ENCODE results near the gene SH3D19.
A peak's percentile ranks its signal among the peaks of the same experiment; 100 is the strongest.

Gene SH3D19

DNA sequence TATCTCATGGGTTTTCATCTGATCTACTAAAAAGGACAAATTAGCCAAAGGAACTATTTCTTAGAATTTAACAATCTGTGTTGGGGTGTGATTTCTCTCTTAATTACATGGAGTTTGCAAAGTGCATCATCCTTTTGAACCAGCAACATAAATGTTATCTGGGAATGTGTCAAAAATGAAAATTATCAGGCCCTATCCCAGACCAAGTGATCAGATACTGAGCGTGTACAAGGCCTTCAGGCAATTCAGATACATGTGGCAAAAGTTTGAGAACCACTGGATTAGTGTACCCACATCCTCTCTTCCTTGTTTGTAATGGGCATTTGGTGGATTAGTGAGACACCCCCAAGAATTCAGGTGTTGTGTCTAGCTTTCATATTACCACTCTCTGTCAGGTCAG, 3.8 kb downstream of the SH3D19 start:
- Histone ChIP-seq H3K4me1 (ENCODE audit: control insufficient read depth, insufficient read depth, low read length) (peaks cover 31% of the 10 kb centered on the region), H3K27ac (ENCODE audit: low read depth, low read length) (no peak overlapping the region), H3K9ac (ENCODE audit: low read length) (no peak overlapping the region), H3K4me3 (ENCODE audit: low read depth, low read length) (no peak overlapping the region), H3K9me3 (ENCODE audit: control insufficient read depth, insufficient read depth, low read depth, low read length) (no peaks in the 10 kb centered on the region), H3K27me3 (ENCODE audit: control insufficient read depth, insufficient read depth, low read length) (peaks cover 2% of the 10 kb centered on the region; the same call in 1 of the 2 replicates), H3K36me3 (ENCODE audit: control insufficient read depth, insufficient read depth, low read length) (no peaks in the 10 kb centered on the region)

DNA sequence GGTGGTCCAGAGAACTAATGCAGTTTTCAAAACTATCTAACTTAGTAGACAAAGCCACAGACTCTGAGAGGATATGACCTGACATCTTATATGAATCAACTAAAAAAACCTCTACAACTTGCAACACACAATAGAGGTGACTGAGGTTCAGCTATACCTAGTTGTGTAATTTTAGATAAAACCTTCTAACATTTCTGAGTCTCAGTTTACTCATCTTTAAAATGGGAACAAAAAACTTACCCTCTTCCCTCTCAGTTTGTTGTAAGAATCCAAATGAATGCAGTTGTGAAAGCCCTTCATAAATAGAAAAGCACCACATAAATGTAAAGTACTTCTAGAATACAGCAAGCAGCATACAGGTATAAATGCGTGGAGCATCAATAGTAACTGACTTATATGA, 5.9 kb downstream of the SH3D19 start:
- no peaks in the 10 kb centered on the region for H3K27me3 ChIP-seq (ENCODE audit: control insufficient read depth, insufficient read depth, low read length)
- H3K4me1 ChIP-seq (ENCODE audit: control insufficient read depth, insufficient read depth, low read length), result peaks cover 41% of the 10 kb centered on the region
- H3K36me3 ChIP-seq (ENCODE audit: control insufficient read depth, insufficient read depth, low read length), result no peaks in the 10 kb centered on the region
- H3K4me3 ChIP-seq (ENCODE audit: low read depth, low read length), result no peak overlapping the region
- no peak overlapping the region for H3K9ac ChIP-seq (ENCODE audit: low read length)
- H3K27ac ChIP-seq (ENCODE audit: low read depth, low read length), result no peak overlapping the region
- H3K9me3 ChIP-seq (ENCODE audit: control insufficient read depth, insufficient read depth, low read depth, low read length), result no peaks in the 10 kb centered on the region

DNA sequence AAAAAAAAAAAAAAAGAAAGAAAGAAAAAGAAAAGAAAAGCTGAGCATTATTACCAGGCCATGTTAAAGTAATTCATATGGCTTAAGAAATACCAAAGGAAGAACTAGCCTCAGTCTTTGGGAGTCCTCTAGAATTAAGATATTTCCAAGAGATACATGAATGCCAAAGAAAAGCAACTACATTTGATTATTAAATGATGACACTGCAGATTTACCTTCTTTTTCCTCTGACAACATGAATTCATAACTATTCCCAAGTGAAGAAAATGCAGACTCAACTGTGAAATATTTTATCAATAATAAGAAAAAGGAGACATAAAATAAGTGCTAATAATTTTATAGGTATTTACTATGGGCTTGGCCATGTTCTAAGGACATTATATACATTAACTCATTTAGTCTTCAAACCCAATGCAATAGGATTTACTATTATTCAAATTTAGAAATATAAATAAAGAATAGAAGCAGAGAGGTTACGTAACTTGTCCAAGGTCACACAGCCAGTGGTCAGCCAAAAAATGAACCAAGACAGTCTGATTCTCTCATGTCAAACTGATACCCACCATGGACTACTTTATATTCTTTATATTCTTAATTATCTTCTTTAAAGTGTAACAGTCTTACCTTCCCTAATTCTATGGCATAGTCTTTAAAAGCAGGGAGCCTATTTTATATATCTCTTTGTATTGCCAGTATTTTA, 6.9 kb downstream of the SH3D19 start:
- Histone ChIP-seq H3K27ac (ENCODE audit: low read depth, low read length) (no peak overlapping the region), H3K27me3 (ENCODE audit: control insufficient read depth, insufficient read depth, low read length) (no peaks in the 10 kb centered on the region), H3K9ac (ENCODE audit: low read length) (no peak overlapping the region), H3K36me3 (ENCODE audit: control insufficient read depth, insufficient read depth, low read length) (no peaks in the 10 kb centered on the region), H3K9me3 (ENCODE audit: control insufficient read depth, insufficient read depth, low read depth, low read length) (no peaks in the 10 kb centered on the region), H3K4me3 (ENCODE audit: low read depth, low read length) (no peak overlapping the region), H3K4me1 (ENCODE audit: control insufficient read depth, insufficient read depth, low read length) (peaks cover 47% of the 10 kb centered on the region)

DNA sequence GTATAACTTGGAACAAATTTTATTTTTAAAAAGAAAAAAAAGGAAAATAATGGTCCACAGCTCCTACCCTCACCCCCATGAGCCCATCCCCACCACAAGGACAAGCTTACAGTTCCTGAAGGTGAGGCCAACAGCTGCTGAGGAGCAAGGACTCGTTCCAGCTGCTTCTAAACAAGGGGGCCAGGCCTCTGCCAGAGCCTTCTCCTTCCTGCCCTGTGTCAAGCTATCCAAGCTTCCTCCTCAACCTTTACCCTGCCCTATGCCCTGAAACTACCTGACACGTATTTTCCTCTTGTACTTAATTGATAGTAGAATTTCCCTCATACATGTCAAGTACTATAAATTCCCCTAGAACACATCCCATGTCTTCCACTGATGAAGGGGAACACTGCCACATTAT, 8.8 kb downstream of the SH3D19 start:
- H3K9ac ChIP-seq (ENCODE audit: low read length), result no peak overlapping the region
- H3K4me1 ChIP-seq (ENCODE audit: control insufficient read depth, insufficient read depth, low read length), result peaks cover 33% of the 10 kb centered on the region
- no peaks in the 10 kb centered on the region for H3K9me3 ChIP-seq (ENCODE audit: control insufficient read depth, insufficient read depth, low read depth, low read length)
- no peak overlapping the region for H3K4me3 ChIP-seq (ENCODE audit: low read depth, low read length)
- H3K27ac ChIP-seq (ENCODE audit: low read depth, low read length), result no peak overlapping the region
- H3K27me3 ChIP-seq (ENCODE audit: control insufficient read depth, insufficient read depth, low read length), result no peaks in the 10 kb centered on the region
- no peaks in the 10 kb centered on the region for H3K36me3 ChIP-seq (ENCODE audit: control insufficient read depth, insufficient read depth, low read length)

DNA sequence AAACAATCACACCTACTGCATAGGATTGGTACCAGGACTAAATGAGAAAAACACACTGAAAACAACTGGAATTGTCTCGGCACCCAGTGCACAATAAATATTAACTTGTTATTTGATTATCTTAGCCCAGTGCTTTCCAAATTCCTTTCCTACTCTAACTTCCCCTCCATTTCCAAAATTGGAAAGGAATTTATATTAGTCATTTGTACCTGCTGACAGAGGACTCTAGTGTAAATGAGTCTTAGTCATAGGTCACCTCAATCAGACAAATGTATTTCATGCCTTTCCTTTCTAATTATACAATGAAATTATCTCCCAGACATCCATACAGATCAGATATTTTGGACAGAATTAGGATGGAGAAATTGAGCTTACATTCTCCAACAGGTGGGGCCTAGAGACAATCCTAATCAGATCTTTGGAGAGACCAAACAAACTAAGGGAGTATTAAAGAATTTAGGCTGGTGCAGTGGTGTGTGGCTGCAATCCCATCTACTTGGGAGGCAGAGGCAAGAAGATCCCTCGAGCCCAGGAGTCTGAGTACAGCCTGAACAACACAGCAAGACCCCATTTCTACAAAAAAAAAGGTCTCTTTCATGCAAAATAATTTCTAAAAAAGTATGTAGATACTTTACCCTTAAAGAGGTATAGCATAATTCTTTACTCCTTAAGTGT, 10.1 kb downstream of the SH3D19 start:
- no peaks in the 10 kb centered on the region for H3K27me3 ChIP-seq (ENCODE audit: control insufficient read depth, insufficient read depth, low read length)
- no peaks in the 10 kb centered on the region for H3K9me3 ChIP-seq (ENCODE audit: control insufficient read depth, insufficient read depth, low read depth, low read length)
- no peak overlapping the region for H3K9ac ChIP-seq (ENCODE audit: low read length)
- peaks cover 31% of the 10 kb centered on the region for H3K4me1 ChIP-seq (ENCODE audit: control insufficient read depth, insufficient read depth, low read length)
- H3K36me3 ChIP-seq (ENCODE audit: control insufficient read depth, insufficient read depth, low read length), result no peaks in the 10 kb centered on the region
- H3K4me3 ChIP-seq (ENCODE audit: low read depth, low read length), result no peak overlapping the region
- peak overlapping the region; percentile 26; the same call in 1 of the 2 replicates for H3K27ac ChIP-seq (ENCODE audit: low read depth, low read length)

DNA sequence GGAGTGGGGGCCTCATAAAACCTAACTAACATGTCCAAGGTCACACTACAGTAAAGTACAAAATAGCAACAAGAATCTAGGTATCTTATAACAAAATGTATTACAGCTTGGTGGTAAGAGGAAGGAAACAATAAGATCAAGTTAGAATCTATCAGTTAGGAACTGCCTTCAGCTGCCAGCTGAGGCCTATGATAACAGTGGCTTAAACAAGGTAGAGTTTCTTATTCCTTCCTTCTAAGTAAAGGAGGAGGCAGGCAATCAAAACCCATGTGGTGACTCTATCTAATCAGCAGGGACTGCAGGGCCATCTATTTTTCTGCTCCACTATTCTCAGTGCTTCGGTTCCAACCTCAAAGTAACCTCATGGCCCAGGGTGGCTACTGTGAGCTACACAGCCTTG, 10.9 kb downstream of the SH3D19 start:
- Histone ChIP-seq H3K4me1 (ENCODE audit: control insufficient read depth, insufficient read depth, low read length) (peaks cover 31% of the 10 kb centered on the region), H3K4me3 (ENCODE audit: low read depth, low read length) (no peak overlapping the region), H3K27ac (ENCODE audit: low read depth, low read length) (no peak overlapping the region), H3K27me3 (ENCODE audit: control insufficient read depth, insufficient read depth, low read length) (no peaks in the 10 kb centered on the region), H3K9me3 (ENCODE audit: control insufficient read depth, insufficient read depth, low read depth, low read length) (no peaks in the 10 kb centered on the region), H3K9ac (ENCODE audit: low read length) (no peak overlapping the region), H3K36me3 (ENCODE audit: control insufficient read depth, insufficient read depth, low read length) (no peaks in the 10 kb centered on the region)

DNA sequence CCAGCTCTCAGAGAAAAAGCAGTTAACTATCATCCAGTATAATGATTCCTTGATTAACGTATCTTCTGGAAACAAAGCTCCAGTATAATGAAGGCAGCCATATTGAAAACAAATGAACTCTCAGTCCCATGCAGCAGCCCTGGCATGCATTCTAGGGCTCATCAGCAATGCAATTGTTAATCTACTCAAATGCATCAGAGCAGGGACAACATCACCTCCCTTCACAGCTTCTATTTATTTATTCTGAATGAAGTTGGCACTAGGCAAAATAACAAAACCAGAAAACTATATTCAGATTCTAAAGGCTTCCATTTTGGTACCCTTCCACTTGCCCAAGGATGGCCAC, 11.4 kb downstream of the SH3D19 start:
- no peaks in the 10 kb centered on the region for H3K36me3 ChIP-seq (ENCODE audit: control insufficient read depth, insufficient read depth, low read length)
- H3K27ac ChIP-seq (ENCODE audit: low read depth, low read length), result peak overlapping the region; percentile 14; the same call in 1 of the 2 replicates
- no peaks in the 10 kb centered on the region for H3K9me3 ChIP-seq (ENCODE audit: control insufficient read depth, insufficient read depth, low read depth, low read length)
- peaks cover 31% of the 10 kb centered on the region for H3K4me1 ChIP-seq (ENCODE audit: control insufficient read depth, insufficient read depth, low read length)
- H3K27me3 ChIP-seq (ENCODE audit: control insufficient read depth, insufficient read depth, low read length), result no peaks in the 10 kb centered on the region
- no peak overlapping the region for H3K4me3 ChIP-seq (ENCODE audit: low read depth, low read length)
- H3K9ac ChIP-seq (ENCODE audit: low read length), result no peak overlapping the region

DNA sequence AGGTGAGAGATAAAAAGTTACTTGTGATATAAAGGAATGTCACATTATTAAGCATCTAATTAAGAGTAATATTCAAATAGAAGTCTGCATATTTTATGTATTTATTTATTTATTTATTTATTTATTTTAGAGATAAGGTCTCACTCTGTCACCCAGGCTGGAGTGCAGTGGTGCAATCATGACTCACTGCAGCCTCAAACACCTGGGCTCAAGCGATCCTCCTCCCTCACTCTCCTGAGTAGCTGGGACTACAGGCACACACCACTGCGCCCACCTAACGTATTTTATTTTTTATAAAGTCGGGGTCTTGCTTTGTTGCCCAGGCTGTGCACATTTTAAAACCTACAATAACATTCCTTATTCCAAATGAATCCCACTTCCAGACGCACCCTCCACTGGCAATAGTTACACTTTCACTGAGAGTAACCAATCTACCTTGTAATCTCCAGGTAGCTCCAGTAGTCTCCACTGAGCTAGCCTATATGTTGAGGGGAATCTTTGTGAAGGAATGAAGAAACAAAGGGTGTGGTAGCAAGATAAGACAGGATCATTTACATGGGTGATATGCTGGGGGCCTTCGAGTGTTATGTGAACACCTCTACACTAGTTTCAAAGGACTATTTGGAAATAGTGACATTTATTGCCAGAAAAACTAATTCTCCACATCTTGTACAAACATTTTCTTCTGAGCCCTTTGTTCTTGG, 11.9 kb downstream of the SH3D19 start:
- no peak overlapping the region for H3K9ac ChIP-seq (ENCODE audit: low read length)
- H3K36me3 ChIP-seq (ENCODE audit: control insufficient read depth, insufficient read depth, low read length), result no peaks in the 10 kb centered on the region
- no peak overlapping the region for H3K4me3 ChIP-seq (ENCODE audit: low read depth, low read length)
- peaks cover 31% of the 10 kb centered on the region for H3K4me1 ChIP-seq (ENCODE audit: control insufficient read depth, insufficient read depth, low read length)
- no peaks in the 10 kb centered on the region for H3K9me3 ChIP-seq (ENCODE audit: control insufficient read depth, insufficient read depth, low read depth, low read length)
- no peaks in the 10 kb centered on the region for H3K27me3 ChIP-seq (ENCODE audit: control insufficient read depth, insufficient read depth, low read length)
- peak overlapping the region; percentile 14; the same call in 1 of the 2 replicates for H3K27ac ChIP-seq (ENCODE audit: low read depth, low read length)

DNA sequence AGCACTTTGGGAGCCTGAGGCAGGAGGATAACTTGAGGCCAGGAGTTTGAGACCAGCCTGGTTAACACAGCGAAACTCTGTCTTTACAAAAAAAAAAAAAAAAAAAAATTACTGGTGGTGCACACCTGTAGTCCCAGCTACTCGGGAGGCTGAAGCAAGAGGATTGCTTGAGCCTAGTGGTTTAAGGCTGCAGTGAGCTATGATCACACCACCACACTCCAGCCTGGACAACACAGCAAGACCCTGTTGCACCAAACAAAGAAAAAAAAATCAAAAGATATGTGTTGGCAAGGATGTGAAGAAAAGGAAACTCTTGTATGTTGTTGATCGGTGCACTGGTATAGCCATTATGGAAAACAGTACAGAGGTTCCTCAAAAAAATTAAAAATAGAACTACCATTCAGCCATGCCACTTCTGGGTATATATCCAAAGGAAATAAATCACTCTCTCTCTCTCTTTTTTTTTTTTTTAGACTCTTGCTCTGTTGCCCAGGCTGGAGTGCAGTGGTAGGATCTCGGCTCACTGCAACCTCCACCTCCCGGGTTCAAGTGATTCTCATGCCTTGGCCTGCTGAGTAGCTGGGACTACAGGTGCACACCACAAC, 15.2 kb downstream of the SH3D19 start:
- Histone ChIP-seq H3K9me3 (ENCODE audit: control insufficient read depth, insufficient read depth, low read depth, low read length) (no peaks in the 10 kb centered on the region), H3K27ac (ENCODE audit: low read depth, low read length) (no peak overlapping the region), H3K9ac (ENCODE audit: low read length) (no peak overlapping the region), H3K27me3 (ENCODE audit: control insufficient read depth, insufficient read depth, low read length) (no peaks in the 10 kb centered on the region), H3K4me1 (ENCODE audit: control insufficient read depth, insufficient read depth, low read length) (peaks cover 21% of the 10 kb centered on the region), H3K36me3 (ENCODE audit: control insufficient read depth, insufficient read depth, low read length) (peaks cover 4% of the 10 kb centered on the region; the same call in 1 of the 2 replicates), H3K4me3 (ENCODE audit: low read depth, low read length) (no peak overlapping the region)

DNA sequence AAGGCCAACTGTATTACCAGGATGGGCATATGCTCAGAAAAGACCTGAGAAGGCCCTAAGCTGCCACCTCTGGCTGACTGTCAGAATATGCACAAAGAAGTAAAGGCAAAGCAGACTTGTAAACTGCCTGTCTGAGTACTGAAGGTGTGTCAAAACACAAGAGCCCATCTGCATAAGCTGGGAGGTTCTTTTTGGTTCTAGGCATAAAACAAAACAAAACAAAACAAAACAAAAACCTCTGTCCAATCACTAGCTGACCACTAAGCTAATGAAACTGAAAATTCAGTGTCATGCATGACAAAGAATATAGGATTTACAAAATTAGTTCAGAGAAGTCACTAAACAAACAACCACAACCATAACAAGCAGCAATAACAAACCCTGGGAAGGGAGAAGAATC, 20.6 kb downstream of the SH3D19 start:
- H3K9ac ChIP-seq (ENCODE audit: low read length), result no peak overlapping the region
- no peak overlapping the region for H3K27ac ChIP-seq (ENCODE audit: low read depth, low read length)
- no peak overlapping the region for H3K4me3 ChIP-seq (ENCODE audit: low read depth, low read length)

DNA sequence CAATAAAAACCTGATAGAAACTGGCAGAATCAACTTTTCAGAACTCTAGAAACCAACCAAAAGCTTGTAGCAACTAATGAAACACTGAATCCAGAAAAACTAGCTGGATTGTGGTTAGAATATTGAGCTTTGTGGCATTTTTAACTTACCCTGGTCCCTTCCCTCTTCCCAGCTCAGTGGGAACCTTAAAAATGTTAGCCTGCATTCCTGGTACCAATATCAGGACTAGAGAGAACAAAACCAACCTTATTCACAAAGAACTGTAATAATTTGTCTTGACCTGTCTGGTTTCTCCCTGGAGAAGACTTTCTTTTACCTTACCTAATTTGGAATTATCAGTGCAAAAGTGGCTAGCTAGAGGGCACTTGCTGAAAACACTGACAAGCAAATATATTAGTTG, 21.2 kb downstream of the SH3D19 start:
- H3K27ac ChIP-seq (ENCODE audit: low read depth, low read length), result no peak overlapping the region
- no peaks in the 10 kb centered on the region for H3K27me3 ChIP-seq (ENCODE audit: control insufficient read depth, insufficient read depth, low read length)

More for the DNA sequence above, 20.6 kb downstream of the SH3D19 start:
- Histone ChIP-seq H3K36me3 (ENCODE audit: control insufficient read depth, insufficient read depth, low read length) (peaks cover 9% of the 10 kb centered on the region; the same call in 1 of the 2 replicates), H3K4me1 (ENCODE audit: control insufficient read depth, insufficient read depth, low read length) (peaks cover 13% of the 10 kb centered on the region), H3K27me3 (ENCODE audit: control insufficient read depth, insufficient read depth, low read length) (no peaks in the 10 kb centered on the region), H3K9me3 (ENCODE audit: control insufficient read depth, insufficient read depth, low read depth, low read length) (no peaks in the 10 kb centered on the region; the same call in 1 of the 2 replicates)

More for the DNA sequence above, 21.2 kb downstream of the SH3D19 start:
- Histone ChIP-seq H3K9ac (ENCODE audit: low read length) (no peak overlapping the region), H3K9me3 (ENCODE audit: control insufficient read depth, insufficient read depth, low read depth, low read length) (no peaks in the 10 kb centered on the region; the same call in 1 of the 2 replicates), H3K4me3 (ENCODE audit: low read depth, low read length) (no peak overlapping the region), H3K4me1 (ENCODE audit: control insufficient read depth, insufficient read depth, low read length) (peaks cover 13% of the 10 kb centered on the region), H3K36me3 (ENCODE audit: control insufficient read depth, insufficient read depth, low read length) (peaks cover 9% of the 10 kb centered on the region; the same call in 1 of the 2 replicates)
